22Rv1 (cell line): ENCODE measurements around the gene TSEN2.
"Not testable (repeated sequence)": the region's sequence is repeated elsewhere in the genome, so short reads cannot be mapped to it uniquely, and the experiment has no call there.

Source experiments
- H3K27ac ChIP-seq: fragments of 450-650 bp; 2 replicates; pipeline ENCODE4 v1.5.1; 2017
- CTCF ChIP-seq: fragments of 450-650 bp; IDR thresholded peaks from 2 replicates; pipeline ENCODE4 v1.5.1; 2017; ENCODE audit warnings: mild to moderate bottlenecking
- ZFX ChIP-seq: fragments of 450-650 bp; IDR thresholded peaks from 2 replicates; pipeline ENCODE4 v1.6.1; 2017; ENCODE audit warnings: antibody characterized with exemption, borderline replicate concordance

Gene TSEN2

GRCh38 chr3:12463686-12464085 lies 20.6 kb upstream of the TSEN2 start:
- no peak overlapping the region for H3K27ac ChIP-seq
- TF ChIP-seq CTCF (no peak), ZFX (no peak)

GRCh38 chr3:12464181-12464580 lies 20.1 kb upstream of the TSEN2 start:
- no peak for TF ChIP-seq CTCF
- no peak overlapping the region for H3K27ac ChIP-seq

- no peak for TF ChIP-seq CTCF
- no peak for TF ChIP-seq ZFX
- no peak overlapping the region for H3K27ac ChIP-seq
These were observed 19.0 kb upstream of the TSEN2 start for GRCh38 chr3:12465151-12465835.

GRCh38 chr3:12465836-12466225 lies 18.4 kb upstream of the TSEN2 start:
- TF ChIP-seq CTCF, result no peak
- TF ChIP-seq ZFX, result no peak
- H3K27ac ChIP-seq, result no peak overlapping the region

- no peak overlapping the region for H3K27ac ChIP-seq
- no peak for TF ChIP-seq CTCF
- no peak for TF ChIP-seq ZFX
These were observed 16.5 kb upstream of the TSEN2 start for GRCh38 chr3:12467746-12468145.

GRCh38 chr3:12468276-12468675 lies 16.0 kb upstream of the TSEN2 start:
- no peak overlapping the region for H3K27ac ChIP-seq
- TF ChIP-seq CTCF, result no peak
- TF ChIP-seq ZFX, result no peak

GRCh38 chr3:12468757-12469156 lies 15.5 kb upstream of the TSEN2 start:
- TF ChIP-seq CTCF, result no peak
- TF ChIP-seq ZFX, result no peak
- no peak overlapping the region for H3K27ac ChIP-seq

GRCh38 chr3:12469222-12469621 lies 15.1 kb upstream of the TSEN2 start:
- H3K27ac ChIP-seq, result not testable (repeated sequence)
